SKM-1 (cell line): ENCODE results near the gene CENPE.

Experiments used
- DNase-seq: peaks from one replicate; lab custom pipeline; 2025; ENCODE audit not compliant: unreplicated experiment; lab: John Stamatoyannopoulos, UW

The CENPE gene

DNA sequence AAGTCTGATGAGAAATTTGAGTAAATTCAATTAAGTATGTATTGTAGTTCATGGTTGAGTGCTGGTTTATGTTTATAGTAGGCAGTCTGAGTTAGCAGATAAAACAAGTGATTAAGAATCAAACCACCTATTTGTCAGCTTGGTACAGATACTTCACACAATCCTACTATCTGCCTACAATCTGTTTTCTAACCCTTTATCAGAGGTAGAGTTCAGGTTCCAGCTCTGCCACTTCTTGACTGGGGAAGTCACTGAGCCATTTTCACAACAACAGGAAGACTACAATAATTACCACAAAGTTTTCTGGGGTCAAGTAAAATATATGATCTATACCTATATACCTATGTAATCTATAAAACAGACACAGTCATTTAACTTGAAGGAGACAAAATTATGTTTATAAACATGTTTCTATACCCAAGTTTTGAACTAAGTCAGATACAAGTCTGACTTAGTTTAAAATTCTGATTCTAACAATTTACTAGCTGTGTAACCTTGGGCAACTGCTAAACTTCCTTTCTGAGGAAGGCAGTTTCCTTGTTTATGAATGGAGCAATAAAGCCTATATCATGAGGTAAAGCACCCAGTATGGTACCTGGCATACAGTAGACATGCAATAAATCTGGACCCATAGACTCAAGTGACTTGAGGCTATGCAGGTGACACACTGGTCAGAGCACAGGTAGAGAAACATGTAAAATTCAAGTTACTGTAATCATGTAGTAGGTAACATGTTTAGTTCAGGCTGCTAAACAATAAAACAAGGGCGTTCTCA, 61.3 kb downstream of the CENPE start:
- no peak for DNase-seq

DNA sequence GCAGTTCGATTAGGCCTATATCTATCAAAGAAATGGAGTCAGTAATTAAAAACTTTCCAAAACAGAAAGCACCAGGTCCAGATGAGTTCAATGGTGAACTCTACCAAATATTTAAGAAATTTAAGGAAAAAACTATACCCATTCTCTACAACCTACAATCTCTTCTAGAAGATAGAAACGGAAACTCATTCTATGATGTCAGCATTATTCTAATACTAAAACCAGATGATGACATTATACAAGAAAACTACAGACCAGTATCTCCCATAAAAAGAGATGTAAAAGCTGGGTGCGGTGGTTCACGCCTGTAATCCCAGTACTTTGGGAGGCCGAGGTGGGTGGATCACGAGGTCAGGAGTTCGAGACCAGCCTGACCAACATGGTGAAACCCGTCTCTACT, 69.0 kb downstream of the CENPE start:
- DNase-seq = no peak

DNA sequence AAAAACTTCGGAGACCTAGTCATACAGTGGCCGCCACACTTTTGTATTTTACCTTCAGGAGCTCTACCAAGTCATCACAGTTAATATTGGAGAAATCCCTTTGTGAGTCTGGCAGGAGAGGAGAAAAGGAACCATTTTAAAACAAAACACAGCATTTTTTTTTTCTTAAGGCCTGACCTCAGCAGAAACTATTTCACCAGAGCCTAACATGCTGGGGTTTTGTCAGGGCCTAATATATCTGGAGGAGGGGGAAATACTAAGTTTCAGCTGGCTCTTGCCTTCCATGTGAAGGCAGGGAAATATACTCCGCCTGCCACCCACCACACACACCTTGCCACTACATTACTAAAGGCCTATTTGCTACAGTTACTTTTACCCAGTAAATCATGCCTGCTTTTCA, 72.0 kb downstream of the CENPE start:
- no peak for DNase-seq

DNA sequence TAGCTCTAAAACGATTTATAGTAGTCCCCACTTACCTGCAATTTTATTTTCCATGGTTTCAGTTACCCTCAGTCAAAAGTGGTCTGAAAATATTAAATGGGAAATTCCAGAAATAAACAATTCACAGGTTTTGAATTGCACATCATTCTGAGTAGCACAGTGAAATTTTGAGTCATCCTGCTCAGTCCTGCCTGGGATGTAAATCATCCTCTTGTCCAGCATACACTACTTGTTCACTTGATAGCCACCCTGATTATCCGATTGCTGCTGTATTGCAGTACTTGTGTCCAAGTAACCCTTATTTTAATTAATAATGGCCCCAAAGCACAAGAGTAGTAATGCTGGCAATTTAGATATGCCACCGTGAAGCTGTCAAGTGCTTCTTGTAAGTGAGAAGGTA, 75.0 kb downstream of the CENPE start:
- no peak for DNase-seq

DNA sequence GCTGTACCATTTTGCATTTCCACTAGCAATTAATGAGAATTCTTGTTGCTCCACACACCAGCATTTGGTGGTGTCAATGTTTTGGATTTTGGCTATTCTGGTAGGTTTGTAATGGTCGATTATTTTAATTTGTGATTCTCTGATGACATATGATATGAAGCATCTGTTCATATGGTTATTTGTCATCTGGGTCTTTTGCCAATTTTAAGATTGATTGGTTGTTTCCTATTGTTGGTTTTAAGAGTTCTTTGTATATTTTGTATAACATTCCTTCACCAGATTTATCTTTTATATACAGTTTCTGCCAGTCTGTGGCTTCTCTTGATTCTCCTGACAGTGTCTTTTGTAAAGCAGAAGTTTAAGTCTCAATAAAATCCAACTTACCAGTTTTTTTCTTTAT, 80.0 kb downstream of the CENPE start:
- DNase-seq = no peak

DNA sequence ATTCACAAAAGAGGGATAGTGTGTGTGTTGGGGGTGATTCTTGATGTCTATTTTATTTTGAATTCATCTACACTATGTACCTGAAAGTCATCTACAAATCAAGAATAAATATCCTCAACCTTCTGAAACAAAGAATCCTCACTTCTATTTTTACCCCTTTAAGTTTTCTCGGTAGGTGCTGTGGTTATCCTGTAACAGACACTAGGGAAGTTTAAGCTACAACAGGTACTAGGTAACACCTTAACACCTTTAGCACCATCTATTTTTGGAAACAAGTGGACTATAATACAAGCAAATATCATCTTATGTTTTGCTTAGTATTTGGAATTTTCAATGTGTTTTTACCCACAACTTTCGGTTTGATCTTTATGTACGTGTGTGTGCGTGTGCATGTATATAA, 86.5 kb downstream of the CENPE start:
- DNase-seq = no peak

DNA sequence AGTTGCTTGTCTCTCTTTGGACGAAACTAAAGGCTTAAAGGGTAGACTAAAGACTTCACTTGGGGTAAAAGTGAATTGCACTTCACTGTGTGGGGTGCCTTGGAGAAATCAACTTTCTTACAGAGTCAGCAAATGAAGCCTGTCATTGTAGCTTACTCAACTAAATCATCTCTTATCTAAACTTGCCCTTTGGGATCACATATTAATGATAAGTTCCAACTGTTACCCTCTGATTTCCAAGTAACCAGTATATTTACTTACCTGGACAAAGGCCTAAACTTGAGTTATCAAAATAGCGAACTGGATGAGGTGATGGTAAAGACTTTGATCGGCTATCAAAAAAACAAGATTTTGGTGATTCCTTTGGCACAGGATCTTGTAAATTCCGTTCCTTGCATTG, 89.6 kb downstream of the CENPE start:
- no peak for DNase-seq

DNA sequence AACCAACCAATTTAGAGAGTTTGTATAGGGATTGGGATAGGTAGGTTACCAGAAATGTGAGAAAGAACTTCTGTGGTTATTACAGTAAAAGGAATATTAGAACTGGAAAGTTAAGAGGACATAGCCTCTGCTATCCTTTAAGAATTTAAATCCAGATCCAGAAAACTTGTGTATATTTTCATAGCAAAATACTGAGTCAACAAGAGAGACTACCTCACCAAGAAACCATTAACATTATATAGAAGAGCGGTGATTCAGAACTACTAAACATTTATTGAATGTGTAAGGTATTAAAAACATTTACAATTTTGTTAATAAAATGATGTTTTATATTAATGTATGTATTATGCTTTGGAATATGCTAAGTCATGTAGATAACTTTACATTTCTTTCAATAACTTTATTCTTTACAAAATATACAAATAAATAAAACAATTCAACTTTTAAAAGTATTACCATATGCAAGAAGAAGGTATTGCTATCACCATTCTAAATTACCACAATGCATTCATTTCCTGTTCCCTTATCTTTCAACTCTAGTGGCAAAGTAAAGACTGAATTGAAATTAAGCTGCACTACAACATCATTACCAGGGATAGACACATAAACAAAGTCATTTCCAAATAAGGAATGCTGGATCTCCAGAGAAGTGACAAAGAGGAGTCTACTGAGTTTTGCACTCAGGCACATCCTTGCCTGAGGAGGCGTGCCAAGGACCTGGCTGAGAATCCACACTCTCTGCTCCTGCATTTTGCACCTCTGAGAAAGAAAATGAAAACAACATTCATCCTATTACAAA, 92.4 kb downstream of the CENPE start:
- no peak for DNase-seq

DNA sequence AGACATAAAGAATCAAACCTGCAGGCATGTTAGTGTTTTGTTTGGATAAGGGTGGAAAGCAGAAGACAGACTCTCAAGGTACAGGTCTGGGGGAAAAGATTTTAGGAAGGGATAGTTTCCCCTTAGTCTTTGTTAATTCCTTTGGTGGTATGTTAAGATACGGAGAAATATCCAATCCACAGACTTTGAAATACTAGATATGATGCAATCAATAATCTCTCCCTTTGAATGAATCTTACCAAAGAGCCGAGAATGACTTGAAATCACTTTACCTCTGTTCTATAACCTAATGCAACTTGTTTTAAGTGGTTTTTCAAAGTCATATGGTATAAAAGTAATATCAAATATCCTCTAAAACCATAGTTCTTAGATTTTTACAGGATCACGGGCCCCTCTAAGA, 93.3 kb downstream of the CENPE start:
- DNase-seq = no peak

DNA sequence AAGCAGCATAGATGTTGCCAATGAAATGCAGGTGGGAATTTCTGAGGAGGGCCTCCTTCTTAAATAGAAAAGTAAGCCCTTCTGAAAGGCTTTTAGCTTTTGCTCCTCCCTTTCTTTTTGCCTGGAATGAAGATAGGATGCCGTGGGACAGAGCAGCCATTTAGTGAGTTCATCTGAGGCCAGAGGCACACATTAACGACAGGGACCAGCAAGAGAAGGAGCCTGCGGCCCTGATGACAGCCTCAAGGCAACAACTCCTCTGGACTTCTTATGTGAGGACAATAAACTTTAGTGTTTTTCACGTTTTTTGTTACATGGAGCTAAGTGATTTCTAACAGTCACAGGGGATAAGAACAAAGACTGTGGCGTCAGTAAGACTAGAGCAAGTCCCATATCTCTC, 97.5 kb downstream of the CENPE start:
- no peak for DNase-seq

DNA sequence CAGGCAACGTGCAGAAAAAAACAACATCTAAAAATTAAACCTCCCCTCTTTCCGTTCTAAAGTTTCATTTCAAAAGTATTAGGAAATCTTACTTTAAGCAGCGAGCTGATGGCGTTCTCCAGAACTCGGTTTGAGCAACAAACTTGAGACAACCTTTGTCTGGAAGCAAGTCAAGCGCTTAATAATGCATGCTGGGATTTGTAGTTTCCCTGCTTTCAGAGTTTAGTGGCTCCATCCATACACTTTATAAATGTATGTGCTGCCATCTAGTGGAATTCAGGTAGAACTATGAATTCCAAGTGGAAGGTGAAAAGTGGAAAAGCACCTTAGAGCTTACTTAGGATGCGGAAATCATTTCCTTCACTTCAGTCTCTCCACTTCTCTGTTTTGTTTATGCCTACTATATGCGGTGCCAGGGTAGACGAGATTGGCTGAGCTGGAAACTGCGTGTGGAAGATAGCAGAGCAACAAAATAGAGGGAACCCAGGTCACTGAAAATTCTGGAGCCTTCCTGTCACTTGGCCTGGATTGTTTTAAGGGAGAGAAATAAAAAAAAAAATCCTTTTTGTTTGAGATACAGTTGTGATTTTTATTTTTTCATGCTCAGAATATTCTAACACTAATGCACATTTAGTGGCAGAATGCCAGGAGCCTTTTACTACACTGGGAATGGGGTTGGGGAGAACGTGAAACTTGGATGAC, 98.3 kb downstream of the CENPE start, which contains the start of gene BDH2:
Gene BDH2, minus strand, starts transcription at position 144 of the 702 bp plus-strand sequence. CDS start 3,580 bp downstream, outside the sequence.
- peak; percentile 89 for DNase-seq

DNA sequence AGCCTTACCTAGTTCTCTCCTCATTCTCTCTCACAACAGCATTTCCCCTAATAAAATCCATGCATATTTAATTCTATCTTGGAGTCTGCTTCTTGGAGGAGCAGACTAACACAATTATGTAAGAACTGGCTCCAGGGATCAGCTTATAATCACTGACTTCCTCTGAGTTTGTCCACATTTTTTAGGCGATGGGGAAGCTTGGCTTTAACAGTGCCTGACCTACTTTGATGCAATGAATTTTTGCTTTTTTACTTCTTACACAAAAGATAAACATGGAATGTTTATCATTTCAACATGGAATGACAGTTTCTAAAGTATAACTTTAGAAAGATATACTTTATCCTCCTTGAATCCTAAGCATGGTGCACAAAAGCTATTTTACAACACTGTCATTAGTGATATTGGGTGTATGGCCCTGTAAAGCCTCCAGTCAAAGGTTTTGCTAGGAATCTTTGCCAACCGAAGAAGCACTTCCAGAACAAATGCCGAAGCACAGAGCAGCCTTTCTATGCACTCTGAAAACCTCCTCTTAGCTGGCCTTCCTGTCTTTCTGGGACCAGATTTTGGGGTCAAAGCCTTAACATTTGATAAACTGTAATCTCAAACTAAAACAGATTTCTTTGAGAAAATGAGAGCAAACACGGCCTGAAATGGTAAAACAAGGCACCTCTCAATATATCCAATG, 99.2 kb downstream of the CENPE start:
- no peak for DNase-seq

DNA sequence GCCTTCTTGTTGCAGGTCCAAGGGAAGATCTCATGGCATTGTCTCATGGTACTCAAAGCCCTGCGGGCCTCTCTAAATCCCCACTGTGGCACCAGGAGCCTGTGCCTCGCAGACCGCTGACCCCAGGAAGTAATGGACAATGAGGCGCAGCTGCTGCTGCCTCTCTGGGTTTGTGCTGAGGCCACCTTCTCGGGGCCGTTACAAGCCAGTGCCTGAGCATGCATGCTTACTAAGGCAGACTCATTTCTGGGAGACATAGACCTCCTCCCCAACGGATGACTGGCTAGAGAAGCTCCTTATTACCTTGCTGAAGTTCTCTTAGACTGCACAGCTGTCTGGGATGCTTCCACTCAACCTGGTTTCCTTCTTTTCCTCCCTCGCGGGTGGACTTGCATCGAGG, 99.8 kb downstream of the CENPE start:
- no peak for DNase-seq

DNA sequence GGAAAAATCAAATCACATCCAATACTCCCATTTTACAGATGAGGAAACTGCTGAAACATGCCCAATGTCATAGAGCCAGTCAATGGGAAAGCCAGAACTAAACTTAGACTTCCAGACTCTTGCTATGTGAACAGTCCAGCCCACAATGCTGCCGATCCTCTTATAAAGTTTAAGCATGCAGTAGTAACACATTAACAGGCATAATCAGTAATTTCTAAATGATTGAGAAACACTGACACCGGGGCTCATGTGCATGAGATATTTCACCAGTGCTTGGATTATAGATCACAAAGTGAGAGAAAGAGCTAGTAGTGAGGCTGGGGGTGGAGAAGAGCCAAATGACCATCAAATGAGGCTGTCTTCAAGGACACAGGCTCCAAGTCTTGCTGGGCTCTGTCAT, 101.0 kb downstream of the CENPE start:
- no peak for DNase-seq

DNA sequence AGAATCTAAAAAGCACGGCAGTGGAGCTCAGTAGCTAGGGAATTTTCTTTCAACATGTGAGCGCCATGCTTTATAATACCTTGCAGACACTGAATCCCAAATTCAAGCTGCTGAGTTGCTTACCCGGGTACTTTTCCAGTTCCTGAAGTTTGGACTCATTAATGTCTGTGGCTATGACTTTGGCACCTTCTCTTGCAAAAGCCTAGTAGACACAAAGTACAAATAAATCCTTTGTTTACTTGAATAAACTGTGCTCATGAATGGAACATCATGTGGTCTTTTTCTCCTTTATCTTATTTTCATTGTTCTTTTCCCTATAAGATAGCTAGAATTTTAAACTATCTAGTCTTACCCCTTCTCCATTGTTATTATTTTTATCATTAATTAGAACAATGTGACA, 103.1 kb downstream of the CENPE start:
- no peak for DNase-seq

DNA sequence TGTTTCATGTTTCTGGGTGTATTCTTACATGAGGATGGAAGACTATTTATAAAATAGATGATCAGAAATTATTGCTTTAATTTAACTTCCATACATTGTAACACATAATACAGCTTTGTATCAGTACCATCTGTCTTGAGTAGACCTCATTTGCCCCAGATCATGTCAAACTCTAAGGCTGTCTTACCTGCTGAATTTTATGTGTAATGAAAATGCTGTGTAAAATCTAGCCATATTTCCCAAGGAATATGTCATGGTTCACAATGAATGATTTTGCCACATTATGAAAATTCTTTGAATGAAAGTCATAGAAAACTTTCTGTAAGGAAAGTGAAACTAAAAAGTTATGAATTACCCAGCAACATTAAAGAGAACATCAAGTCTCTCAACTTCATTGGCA, 105.9 kb downstream of the CENPE start:
- DNase-seq = no peak

DNA sequence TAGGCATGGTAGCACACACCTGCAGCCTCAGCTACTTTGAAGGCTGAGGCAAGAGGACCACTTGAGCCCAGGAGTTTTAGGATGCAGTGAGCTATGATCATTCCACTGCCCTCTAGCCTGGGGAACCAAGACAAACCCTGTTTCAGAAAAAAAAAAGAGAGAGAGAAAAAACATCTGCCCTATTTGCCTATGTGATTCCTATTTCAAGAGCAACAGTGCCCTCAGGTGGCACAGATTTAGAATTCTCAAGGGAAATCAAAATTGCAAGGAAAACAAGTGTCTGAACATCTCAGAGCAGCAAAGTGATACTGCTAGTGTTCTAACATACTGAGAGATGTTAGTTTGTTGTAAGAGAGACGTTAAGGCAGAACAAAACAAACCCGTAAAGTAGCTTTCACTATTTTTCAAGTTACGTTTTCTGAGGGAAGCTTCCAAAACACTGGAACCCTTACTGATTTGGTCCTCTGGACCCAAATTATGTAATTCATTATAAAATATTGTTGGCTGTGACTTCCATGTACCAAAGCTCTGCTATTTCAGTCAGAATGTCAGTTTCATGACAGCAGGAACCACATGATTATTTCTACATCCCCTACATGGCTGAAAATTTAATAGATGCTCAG, 106.4 kb downstream of the CENPE start:
- peak; percentile 19 for DNase-seq

DNA sequence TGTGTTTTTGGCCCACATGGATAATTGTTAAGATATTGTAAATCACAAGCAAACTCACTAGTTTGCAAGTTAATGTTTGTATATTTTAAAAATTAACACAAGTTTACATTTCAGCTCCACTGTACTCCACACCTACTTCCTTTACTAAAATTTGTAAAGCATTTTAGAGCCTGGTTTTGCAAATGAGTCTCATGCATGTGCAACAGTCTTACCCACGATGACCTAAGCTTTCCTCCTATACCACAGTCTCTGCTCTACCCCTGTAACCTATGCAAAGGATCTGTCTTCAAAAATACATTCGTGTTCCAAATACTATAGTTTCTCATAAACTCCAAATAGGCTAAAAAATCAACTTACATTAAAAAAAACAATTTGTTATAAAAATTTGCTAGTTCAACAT, 108.7 kb downstream of the CENPE start:
- DNase-seq = no peak

DNA sequence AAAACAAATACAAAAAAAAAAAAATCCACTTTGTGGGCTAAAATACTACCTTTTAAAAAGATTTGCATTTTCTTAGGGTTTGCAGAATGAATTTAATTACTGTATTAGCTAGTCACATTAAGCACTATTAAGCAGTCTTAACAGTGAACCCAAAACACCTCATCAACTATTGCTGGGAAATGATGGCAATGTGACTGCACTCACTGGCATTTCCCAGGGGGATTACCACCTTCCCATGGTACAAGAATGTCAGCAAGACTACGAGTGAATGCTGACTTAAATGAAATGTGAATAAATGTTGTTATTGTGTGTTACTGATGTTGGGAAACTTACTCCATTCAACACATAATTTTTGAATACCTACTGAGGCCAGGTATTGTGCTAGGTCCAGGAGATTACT, 111.6 kb downstream of the CENPE start:
- no peak for DNase-seq

DNA sequence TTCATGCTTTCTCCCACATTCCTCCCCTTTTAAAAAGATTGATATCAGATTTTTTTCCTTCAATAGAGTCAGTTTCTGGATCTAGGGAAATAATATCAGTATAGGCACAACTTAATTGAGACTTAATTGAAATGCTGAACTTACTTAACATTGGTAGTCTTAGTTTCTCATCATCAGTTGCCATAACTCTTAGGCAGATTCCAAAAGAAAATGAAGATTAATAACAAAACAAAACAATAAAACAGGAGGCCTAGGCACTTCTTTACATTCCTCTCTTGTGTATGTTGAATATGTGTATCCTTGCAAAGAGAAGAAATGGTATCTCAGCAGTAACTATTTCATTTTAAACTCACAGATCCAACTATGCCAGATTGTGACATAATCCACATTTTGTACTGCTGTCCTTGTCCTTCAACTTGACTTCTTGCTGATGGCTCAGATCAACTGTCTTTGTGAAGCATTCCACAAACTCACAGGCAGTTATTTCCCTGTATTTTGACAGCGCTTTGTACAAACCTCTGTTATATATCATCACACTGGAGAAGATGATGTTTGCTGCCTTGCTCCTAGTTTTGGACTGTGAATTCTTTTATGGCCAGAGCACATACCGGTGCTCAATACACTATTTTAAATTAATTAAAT, 112.5 kb downstream of the CENPE start:
- no peak for DNase-seq
